ENCODE data around the gene A1BG. TPM values are rescaled to one million over a fixed set of nuclear protein-coding genes. Genes with fewer than 3 reads are reported as not detected.

A1BG gene
- total and polyA plus RNA-seq, 2 of the 8 experiments (the other 6 are each of a cell fraction or from before 2014, with no cell fraction given) = 20.8 to 69.6 TPM

GRCh38 chr19:58357481-58358145, 4.3 kb upstream of the A1BG start (continued):
- no peak for TF ChIP-seq CBX5 (IDR thresholded peaks at IDR 0.05; ENCODE audit: low read depth, low read length)
- TF ChIP-seq CHD7 (IDR thresholded peaks at IDR 0.05; ENCODE audit: insufficient replicate concordance, low read length) = no peak
- no peak for TF ChIP-seq TCF12 (IDR thresholded peaks at IDR 0.05; ENCODE audit: low read depth, low read length)
- TF ChIP-seq TEAD4 (IDR thresholded peaks at IDR 0.05; ENCODE audit: low read depth, low read length) = no peak
- TF ChIP-seq CEBPB (IDR thresholded peaks at IDR 0.05; ENCODE audit: low read depth, low read length) = no peak
- TF ChIP-seq, protein P1, sequence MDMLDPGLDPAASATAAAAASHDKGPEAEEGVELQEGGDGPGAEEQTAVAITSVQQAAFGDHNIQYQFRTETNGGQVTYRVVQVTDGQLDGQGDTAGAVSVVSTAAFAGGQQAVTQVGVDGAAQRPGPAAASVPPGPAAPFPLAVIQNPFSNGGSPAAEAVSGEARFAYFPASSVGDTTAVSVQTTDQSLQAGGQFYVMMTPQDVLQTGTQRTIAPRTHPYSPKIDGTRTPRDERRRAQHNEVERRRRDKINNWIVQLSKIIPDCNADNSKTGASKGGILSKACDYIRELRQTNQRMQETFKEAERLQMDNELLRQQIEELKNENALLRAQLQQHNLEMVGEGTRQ (IDR thresholded peaks at IDR 0.05; ENCODE audit: low read length) = no peak
- no peak for TF ChIP-seq SAP30 (IDR thresholded peaks at IDR 0.05; ENCODE audit: insufficient read depth, insufficient replicate concordance, low read length)
- TF ChIP-seq SIX5 (IDR thresholded peaks at IDR 0.05; ENCODE audit: low read depth, low read length) = no peak
